Upper lobe of left lung (tissue), 6 donors: ENCODE results near the gene NPEPPS. TPM values are rescaled to one million over a fixed set of nuclear protein-coding genes. Genes with fewer than 3 reads are reported as not detected.
"Not testable (repeated sequence)": the region's sequence is repeated elsewhere in the genome, so short reads cannot be mapped to it uniquely, and the experiment has no call there.

ENCODE experiments used
- ATAC-seq, 2 donors: fragments of 200-7000 bp; cut with Tn5 transposase; one replicate each; pipeline ENCODE4 v1.9.1; 2022; ENCODE audit warnings: mild to moderate bottlenecking in 2 of 2, moderate library complexity in 2 of 2; ENCODE audit not compliant: low FRiP score in 2 of 2
- DNase-seq, 2 donors: peaks; one replicate each; pipeline ENCODE4 v3.0.0-alpha.2; 2019 to 2020
- H3K27ac ChIP-seq, 4 donors: fragments of 200-600 bp; sonication (generic); one replicate each; pipeline ENCODE4 v1.5.1; 2016 to 2019
- H3K27me3 ChIP-seq, 4 donors: fragments of 200-600 bp; sonication (generic); one replicate each; pipeline ENCODE4 v1.5.1; 2017 to 2019
- H3K36me3 ChIP-seq, 4 donors: fragments of 200-600 bp; sonication (generic); one replicate each; pipeline ENCODE4 v1.5.1; 2016 to 2019
- H3K4me1 ChIP-seq, 4 donors: fragments of 200-600 bp; sonication (generic); one replicate each; pipeline ENCODE4 v1.5.1; 2018 to 2019
- H3K4me3 ChIP-seq, 4 donors: fragments of 200-600 bp; sonication (generic); one replicate each; pipeline ENCODE4 v1.5.1; 2017 to 2019; ENCODE audit warnings: mild to moderate bottlenecking in 2 of 4, moderate library complexity in 1 of 4
- H3K9me3 ChIP-seq, 4 donors: fragments of 200-600 bp; sonication (generic); one replicate each; pipeline ENCODE4 v1.5.1; 2018 to 2019
- CTCF ChIP-seq, 6 experiments: fragments of 450-650 bp in 4 of 6; fragments of 200-600 bp in 2 of 6; sonication (generic) in 2 of 6; IDR thresholded peaks; one replicate each; pipeline ENCODE4 v1.5.1; 2016 to 2019; ENCODE audit warnings: antibody characterized with exemption in 6 of 6
- EP300 ChIP-seq, 4 donors: sonication (generic); formaldehyde crosslinking; IDR thresholded peaks; one replicate each; pipeline ENCODE4 v1.5.1; 2017; ENCODE audit warnings: antibody characterized with exemption in 4 of 4, control low read depth in 2 of 4
- POLR2A ChIP-seq, 4 donors: fragments of 450-650 bp; IDR thresholded peaks; one replicate each; pipeline ENCODE4 v1.5.1; 2016 to 2017; ENCODE audit warnings: antibody characterized with exemption in 4 of 4, mild to moderate bottlenecking in 2 of 4
- POLR2AphosphoS5 ChIP-seq, 2 donors: sonication (generic); formaldehyde crosslinking; IDR thresholded peaks; one replicate each; pipeline ENCODE4 v1.5.1; 2017; ENCODE audit warnings: antibody characterized with exemption in 2 of 2
- WGBS, 2 donors: methylation state at CpG; one replicate each; pipeline ENCODE4 v1.1.5; 2017 to 2018; 5-methylcytosine and 5-hydroxymethylcytosine counted together
- total RNA-seq, 6 donors: library from RNA; depleted of rRNA in 4 of 6; stranded (reverse); fragments of >200 nt in 4 of 6; gene quantifications; one replicate each; pipeline versions ENCODE4 v1.1.0 to v1.2.1, GENCODE V29; 2016 to 2021
- donor health status: DM: no; HTN: no; CAD: no; lungs with moderate emphysema.
- donor health status: DM: no; HTN: yes; CAD: no; lungs with severe emphysema.

NPEPPS gene
- total RNA-seq, 6 donors from 2014 or later: 82.8 to 359 (median 114) TPM

GRCh38 chr17:47572561-47572960, 41.7 kb downstream of the NPEPPS start:
- not testable (repeated sequence) for H3K27me3 ChIP-seq, H3K9me3 ChIP-seq, H3K27ac ChIP-seq, H3K4me3 ChIP-seq, ATAC-seq, H3K4me1 ChIP-seq, DNase-seq
- H3K36me3 ChIP-seq: peaks cover 0 to 12% (median 5%) of the 10 kb centered on the region in 4 donors
- WGBS, 2 donors: 88 to 97% methylated on average over 3 of the region's 3 CpGs

- H3K27me3 ChIP-seq, H3K4me1 ChIP-seq, H3K4me3 ChIP-seq, H3K36me3 ChIP-seq, DNase-seq, ATAC-seq, H3K27ac ChIP-seq, H3K9me3 ChIP-seq: not testable (repeated sequence)
- no CpG with 5 or more reads among the region's 1 CpG for WGBS, 2 donors
These were observed 51.5 kb downstream of the NPEPPS start for GRCh38 chr17:47582416-47582815.

- ATAC-seq, H3K27me3 ChIP-seq, H3K4me1 ChIP-seq, H3K9me3 ChIP-seq, H3K27ac ChIP-seq, H3K4me3 ChIP-seq, DNase-seq: not testable (repeated sequence)
- WGBS, 2 donors: 82 to 83% methylated on average over 4 of the region's 5 CpGs
- peaks cover 0 to 28% (median 7%) of the 10 kb centered on the region in 4 donors for H3K36me3 ChIP-seq
These were observed 55.6 kb downstream of the NPEPPS start for GRCh38 chr17:47586378-47587055.

GRCh38 chr17:47593522-47593921, 62.6 kb downstream of the NPEPPS start:
- H3K4me1 ChIP-seq, H3K27me3 ChIP-seq, H3K4me3 ChIP-seq, H3K9me3 ChIP-seq, H3K27ac ChIP-seq, DNase-seq, ATAC-seq: not testable (repeated sequence)
- H3K36me3 ChIP-seq: peaks cover 3 to 60% (median 32%) of the 10 kb centered on the region in 4 donors

GRCh38 chr17:47603830-47604597, 73.1 kb downstream of the NPEPPS start:
- 72 to 82% methylated on average over 4 of the region's 4 CpGs for WGBS, 2 donors
- Histone ChIP-seq H3K4me3 (no peak overlapping the region), H3K4me1 (no peaks in the 10 kb centered on the region), H3K36me3 (peaks cover 34 to 95% (median 68%) of the 10 kb centered on the region in 4 donors), H3K27ac (no peak overlapping the region), H3K27me3 (no peaks in the 10 kb centered on the region), H3K9me3 (no peaks in the 10 kb centered on the region)
- no peak for TF ChIP-seq EP300 (IDR thresholded peaks at IDR 0.05)
- no peak for TF ChIP-seq CTCF (IDR thresholded peaks at IDR 0.05)
- TF ChIP-seq POLR2A (IDR thresholded peaks at IDR 0.05): no peak
- DNase-seq (no peak), ATAC-seq (no peak)

GRCh38 chr17:47604598-47604927, 73.7 kb downstream of the NPEPPS start:
- H3K4me3 ChIP-seq: no peak overlapping the region
- no peak for DNase-seq
- peak in 1 of 2 donors; percentile 52 for ATAC-seq
- peaks cover 33 to 90% (median 68%) of the 10 kb centered on the region in 4 donors for H3K36me3 ChIP-seq
- no peaks in the 10 kb centered on the region for H3K9me3 ChIP-seq
- 74 to 91% methylated on average over 1 of the region's 1 CpG for WGBS, 2 donors
- H3K27ac ChIP-seq: no peak overlapping the region
- TF ChIP-seq EP300 (IDR thresholded peaks at IDR 0.05): no peak
- TF ChIP-seq CTCF (IDR thresholded peaks at IDR 0.05): no peak
- TF ChIP-seq POLR2A (IDR thresholded peaks at IDR 0.05): no peak
- TF ChIP-seq POLR2AphosphoS5 (IDR thresholded peaks at IDR 0.05): no peak
- no peaks in the 10 kb centered on the region for H3K27me3 ChIP-seq
- H3K4me1 ChIP-seq: no peaks in the 10 kb centered on the region

- DNase-seq (no peak), ATAC-seq (no peak)
- Histone ChIP-seq H3K4me1 (no peaks in the 10 kb centered on the region), H3K4me3 (no peak overlapping the region), H3K27ac (no peak overlapping the region), H3K9me3 (no peaks in the 10 kb centered on the region), H3K27me3 (no peaks in the 10 kb centered on the region), H3K36me3 (peaks cover 29 to 90% (median 65%) of the 10 kb centered on the region in 4 donors)
- TF ChIP-seq POLR2A (IDR thresholded peaks at IDR 0.05) (no peak), POLR2AphosphoS5 (IDR thresholded peaks at IDR 0.05) (no peak), EP300 (IDR thresholded peaks at IDR 0.05) (no peak), CTCF (IDR thresholded peaks at IDR 0.05) (no peak)
- 68 to 86% methylated on average over 1 of the region's 1 CpG for WGBS, 2 donors
These were observed 74.1 kb downstream of the NPEPPS start for GRCh38 chr17:47605011-47605410.
